ENCODE measurements around the gene CDPF1.

CDPF1 gene

GRCh38 chr22:46250035-46250782 is at the start of gene CDPF1:
CDPF1 (minus strand) TSS chr22:46250293; CDS start chr22:46248284, 2,009 bp downstream.
- peak; percentile 90 for DNase-seq (ENCODE audit: low read depth)

GRCh38 chr22:46299101-46299500 is 49.0 kb upstream of the CDPF1 start:
- DNase-seq (ENCODE audit: low read depth), result no peak

- no peak for DNase-seq (ENCODE audit: low read depth)
Measured at GRCh38 chr22:46297151-46297812, 47.2 kb upstream of the CDPF1 start.

- peak; percentile 95 for DNase-seq (ENCODE audit: low read depth)
Measured at GRCh38 chr22:46296257-46297150, 46.4 kb upstream of the CDPF1 start, which contains the start of gene GTSE1. GTSE1 (plus strand) TSS chr22:46296870; CDS start chr22:46297401, 531 bp downstream.

- DNase-seq (ENCODE audit: low read depth), result no peak
Measured at GRCh38 chr22:46295277-46295971, 45.3 kb upstream of the CDPF1 start.

GRCh38 chr22:46294784-46295183 is 44.7 kb upstream of the CDPF1 start:
- DNase-seq (ENCODE audit: low read depth), result no peak

- no peak for DNase-seq (ENCODE audit: low read depth)
Measured at GRCh38 chr22:46293577-46294260, 43.6 kb upstream of the CDPF1 start.

- DNase-seq (ENCODE audit: low read depth), result no peak
Measured at GRCh38 chr22:46292732-46293131, 42.6 kb upstream of the CDPF1 start.

- DNase-seq (ENCODE audit: low read depth), result no peak
Measured at GRCh38 chr22:46292173-46292572, 42.1 kb upstream of the CDPF1 start.

- no peak for DNase-seq (ENCODE audit: low read depth)
Measured at GRCh38 chr22:46290843-46291785, 41.0 kb upstream of the CDPF1 start.

GRCh38 chr22:46290121-46290842 is 40.2 kb upstream of the CDPF1 start:
- no peak for DNase-seq (ENCODE audit: low read depth)

- DNase-seq (ENCODE audit: low read depth), result no peak
Measured at GRCh38 chr22:46289244-46289891, 39.3 kb upstream of the CDPF1 start.

- no peak for DNase-seq (ENCODE audit: low read depth)
Measured at GRCh38 chr22:46288846-46289243, 38.8 kb upstream of the CDPF1 start.

GRCh38 chr22:46287873-46288751 is 38.0 kb upstream of the CDPF1 start:
- DNase-seq (ENCODE audit: low read depth), result no peak

GRCh38 chr22:46286941-46287872 is 37.1 kb upstream of the CDPF1 start:
- DNase-seq (ENCODE audit: low read depth), result no peak

- no peak for DNase-seq (ENCODE audit: low read depth)
Measured at GRCh38 chr22:46286006-46286405, 35.9 kb upstream of the CDPF1 start.
